ENCODE results near the gene XRN2.

Gene XRN2

DNA sequence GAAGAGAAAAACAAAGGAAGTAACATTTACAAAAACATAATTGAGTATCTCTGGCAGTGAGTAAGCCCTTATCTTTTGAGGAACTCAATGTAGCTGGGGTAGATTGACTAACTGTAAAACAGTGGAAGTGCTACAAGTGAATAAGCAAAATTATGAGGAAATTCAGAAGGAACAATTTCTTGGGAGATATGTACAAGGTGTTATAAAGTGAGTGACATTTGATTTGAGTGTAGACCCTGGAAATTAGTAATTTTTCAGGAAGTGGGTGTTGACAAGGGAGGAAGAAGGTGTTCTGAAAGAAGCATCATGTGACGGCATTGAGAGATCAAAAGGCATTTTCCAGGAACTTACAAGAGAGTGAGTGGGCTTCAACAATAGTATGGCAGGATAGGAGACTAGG lies 22.2 kb downstream of the XRN2 start:
- Histone ChIP-seq H2BK120ac (ENCODE audit: low read depth, low read length) (no peak overlapping the region), H3K4me1 (ENCODE audit: control insufficient read depth in 2 of 2, insufficient read depth in 1 of 2, low read depth in 1 of 2, low read length in 2 of 2) (peaks cover 0 to 4% of the 10 kb centered on the region in 2 donors), H2AFZ (ENCODE audit: low read length) (no peak overlapping the region), H4K8ac (ENCODE audit: low read depth, low read length) (no peak overlapping the region), H3K9me3 (replicated peaks in 1 of 2; ENCODE audit: control insufficient read depth in 2 of 2, insufficient read depth in 1 of 2, low read depth in 1 of 2, low read length in 2 of 2) (peaks cover 3 to 17% of the 10 kb centered on the region in 2 donors), H3K27ac (replicated peaks; ENCODE audit: low read length) (no peak overlapping the region), H3K4me2 (ENCODE audit: insufficient read depth, low read length, poor library complexity, severe bottlenecking) (no peak overlapping the region), H3K4me3 (ENCODE audit: low read length in 2 of 2) (no peak overlapping the region), H2BK12ac (ENCODE audit: low read length) (no peak overlapping the region), H3K27me3 (ENCODE audit: control insufficient read depth in 3 of 3, insufficient read depth in 3 of 3, low read depth in 1 of 3, low read length in 3 of 3) (no peaks in the 10 kb centered on the region), H3K4ac (ENCODE audit: low read length) (no peak overlapping the region), H3K79me1 (ENCODE audit: low read depth, low read length) (peaks cover 14% of the 10 kb centered on the region), H3K18ac (ENCODE audit: low read length) (no peak overlapping the region), H3K14ac (ENCODE audit: low read length) (no peak overlapping the region), H2BK15ac (ENCODE audit: low read length) (no peak overlapping the region), H2BK5ac (ENCODE audit: low read length) (no peak overlapping the region), H4K91ac (ENCODE audit: low read depth, low read length, poor library complexity) (no peak overlapping the region), H2AK5ac (ENCODE audit: low read depth, low read length) (no peak overlapping the region), H3K9ac (ENCODE audit: low read depth, low read length, poor library complexity) (no peak overlapping the region), H3K23ac (ENCODE audit: low read depth, low read length, poor library complexity) (no peak overlapping the region), H3K36me3 (replicated peaks in 1 of 2; ENCODE audit: control insufficient read depth in 2 of 2, insufficient read depth in 2 of 2, low read length in 2 of 2) (peaks cover 0 to 42% of the 10 kb centered on the region in 2 donors)
- no CpG with 5 or more reads among the region's 1 CpG for WGBS, 2 donors (ENCODE audit: extremely low coverage in 2 of 2, insufficient read length in 2 of 2, insufficient replicate concordance in 1 of 2)
- no peak for DNase-seq (ENCODE audit: low spot score)

DNA sequence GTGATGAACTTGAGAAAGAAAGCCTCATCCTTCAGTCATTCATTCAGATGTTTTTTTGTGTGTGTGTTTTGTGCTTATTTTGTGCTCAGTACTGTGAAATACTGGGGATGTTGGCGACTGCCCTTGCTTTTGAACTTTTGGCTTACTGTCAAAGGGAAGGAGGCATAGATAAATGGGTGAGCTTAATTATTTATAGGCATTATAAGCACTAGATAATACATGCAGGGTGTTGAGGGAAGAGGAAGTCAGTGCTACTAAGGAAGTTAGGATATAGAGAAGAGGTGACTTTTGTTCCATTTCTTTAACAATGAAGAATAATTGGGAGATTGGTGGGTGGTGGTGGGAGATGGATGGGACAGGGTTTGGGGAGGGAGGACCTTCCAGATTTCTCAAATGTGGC lies 23.6 kb downstream of the XRN2 start:
- H2AFZ ChIP-seq (ENCODE audit: low read length): no peak overlapping the region
- no peak overlapping the region for H3K27ac ChIP-seq (replicated peaks; ENCODE audit: low read length)
- no peak overlapping the region for H2BK15ac ChIP-seq (ENCODE audit: low read length)
- H3K36me3 ChIP-seq (replicated peaks in 1 of 2; ENCODE audit: control insufficient read depth in 2 of 2, insufficient read depth in 2 of 2, low read length in 2 of 2): peaks cover 0 to 56% of the 10 kb centered on the region in 2 donors
- no peak overlapping the region for H3K4me3 ChIP-seq (ENCODE audit: low read length in 2 of 2)
- H3K4ac ChIP-seq (ENCODE audit: low read length): no peak overlapping the region
- H3K4me2 ChIP-seq (ENCODE audit: insufficient read depth, low read length, poor library complexity, severe bottlenecking): no peak overlapping the region
- no peak overlapping the region for H3K23ac ChIP-seq (ENCODE audit: low read depth, low read length, poor library complexity)
- H2BK12ac ChIP-seq (ENCODE audit: low read length): no peak overlapping the region
- H3K18ac ChIP-seq (ENCODE audit: low read length): no peak overlapping the region
- DNase-seq (ENCODE audit: low spot score): no peak
- no peak overlapping the region for H2BK120ac ChIP-seq (ENCODE audit: low read depth, low read length)
- H2AK5ac ChIP-seq (ENCODE audit: low read depth, low read length): no peak overlapping the region
- no peak overlapping the region for H3K14ac ChIP-seq (ENCODE audit: low read length)
- no peak overlapping the region for H2BK5ac ChIP-seq (ENCODE audit: low read length)
- no CpG with 5 or more reads among the region's 1 CpG for WGBS, 2 donors (ENCODE audit: extremely low coverage in 2 of 2, insufficient read length in 2 of 2, insufficient replicate concordance in 1 of 2)
- H3K9me3 ChIP-seq (replicated peaks in 1 of 2; ENCODE audit: control insufficient read depth in 2 of 2, insufficient read depth in 1 of 2, low read depth in 1 of 2, low read length in 2 of 2): peaks cover 3 to 12% of the 10 kb centered on the region in 2 donors
- H3K27me3 ChIP-seq (ENCODE audit: control insufficient read depth in 3 of 3, insufficient read depth in 3 of 3, low read depth in 1 of 3, low read length in 3 of 3): no peaks in the 10 kb centered on the region
- peaks cover 7% of the 10 kb centered on the region for H3K79me1 ChIP-seq (ENCODE audit: low read depth, low read length)
- no peak overlapping the region for H4K91ac ChIP-seq (ENCODE audit: low read depth, low read length, poor library complexity)
- H4K8ac ChIP-seq (ENCODE audit: low read depth, low read length): no peak overlapping the region
- no peak overlapping the region for H3K9ac ChIP-seq (ENCODE audit: low read depth, low read length, poor library complexity)
- peaks cover 0 to 4% of the 10 kb centered on the region in 2 donors for H3K4me1 ChIP-seq (ENCODE audit: control insufficient read depth in 2 of 2, insufficient read depth in 1 of 2, low read depth in 1 of 2, low read length in 2 of 2)

DNA sequence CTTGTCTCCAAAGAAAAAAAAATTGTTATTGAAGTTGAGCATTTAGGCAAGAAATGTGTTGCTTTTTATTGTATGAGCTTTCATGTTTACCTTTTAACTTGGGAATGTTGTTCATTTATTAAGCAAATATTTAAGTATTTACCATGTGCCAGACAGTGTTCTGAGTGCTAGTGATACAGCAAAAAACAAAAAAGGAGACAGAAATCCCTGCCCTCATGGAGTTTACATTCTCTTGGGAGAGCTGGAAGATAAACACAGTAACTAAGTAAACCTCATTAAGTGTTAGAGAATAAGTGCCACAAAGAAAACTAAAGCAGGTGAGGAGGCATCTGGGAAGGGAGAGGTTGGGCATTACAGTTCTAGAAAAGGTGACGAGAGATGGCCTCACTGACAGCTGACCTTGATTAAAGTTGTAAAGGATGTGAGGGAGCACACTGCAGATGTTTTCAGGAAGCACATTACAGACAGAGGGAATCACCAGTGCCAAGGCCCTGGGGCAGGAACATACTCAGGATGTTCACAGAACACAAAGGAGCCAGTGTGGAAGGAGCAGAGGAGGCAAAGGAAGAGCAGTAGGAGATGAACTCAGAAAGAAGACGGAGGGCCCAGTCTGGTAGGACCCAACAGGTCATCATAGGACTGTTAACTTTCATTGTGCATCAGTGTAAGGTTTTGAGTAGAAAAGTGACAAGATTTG lies 33.5 kb downstream of the XRN2 start:
- H2BK5ac ChIP-seq (ENCODE audit: low read length): no peak overlapping the region
- DNase-seq (ENCODE audit: low spot score): no peak
- no peaks in the 10 kb centered on the region for H3K9me3 ChIP-seq (replicated peaks in 1 of 2; ENCODE audit: control insufficient read depth in 2 of 2, insufficient read depth in 1 of 2, low read depth in 1 of 2, low read length in 2 of 2)
- H3K27ac ChIP-seq (replicated peaks; ENCODE audit: low read length): no peak overlapping the region
- no peak overlapping the region for H2AK5ac ChIP-seq (ENCODE audit: low read depth, low read length)
- H3K4me2 ChIP-seq (ENCODE audit: insufficient read depth, low read length, poor library complexity, severe bottlenecking): no peak overlapping the region
- WGBS, 2 donors (ENCODE audit: extremely low coverage in 2 of 2, insufficient read length in 2 of 2, insufficient replicate concordance in 1 of 2): no CpG with 5 or more reads among the region's 2 CpGs
- no peak overlapping the region for H3K4me3 ChIP-seq (ENCODE audit: low read length in 2 of 2)
- no peak overlapping the region for H2AFZ ChIP-seq (ENCODE audit: low read length)
- peaks cover 0 to 6% of the 10 kb centered on the region in 2 donors for H3K4me1 ChIP-seq (ENCODE audit: control insufficient read depth in 2 of 2, insufficient read depth in 1 of 2, low read depth in 1 of 2, low read length in 2 of 2)
- no peak overlapping the region for H3K4ac ChIP-seq (ENCODE audit: low read length)
- no peak overlapping the region for H3K14ac ChIP-seq (ENCODE audit: low read length)
- H3K23ac ChIP-seq (ENCODE audit: low read depth, low read length, poor library complexity): no peak overlapping the region
- no peaks in the 10 kb centered on the region for H3K79me1 ChIP-seq (ENCODE audit: low read depth, low read length)
- peaks cover 27 to 100% of the 10 kb centered on the region in 2 donors for H3K36me3 ChIP-seq (replicated peaks in 1 of 2; ENCODE audit: control insufficient read depth in 2 of 2, insufficient read depth in 2 of 2, low read length in 2 of 2)
- H3K18ac ChIP-seq (ENCODE audit: low read length): no peak overlapping the region
- H3K9ac ChIP-seq (ENCODE audit: low read depth, low read length, poor library complexity): no peak overlapping the region
- no peak overlapping the region for H2BK12ac ChIP-seq (ENCODE audit: low read length)
- H4K91ac ChIP-seq (ENCODE audit: low read depth, low read length, poor library complexity): no peak overlapping the region
- H2BK120ac ChIP-seq (ENCODE audit: low read depth, low read length): no peak overlapping the region
- H4K8ac ChIP-seq (ENCODE audit: low read depth, low read length): no peak overlapping the region
- no peak overlapping the region for H2BK15ac ChIP-seq (ENCODE audit: low read length)
- no peaks in the 10 kb centered on the region for H3K27me3 ChIP-seq (ENCODE audit: control insufficient read depth in 3 of 3, insufficient read depth in 3 of 3, low read depth in 1 of 3, low read length in 3 of 3)

DNA sequence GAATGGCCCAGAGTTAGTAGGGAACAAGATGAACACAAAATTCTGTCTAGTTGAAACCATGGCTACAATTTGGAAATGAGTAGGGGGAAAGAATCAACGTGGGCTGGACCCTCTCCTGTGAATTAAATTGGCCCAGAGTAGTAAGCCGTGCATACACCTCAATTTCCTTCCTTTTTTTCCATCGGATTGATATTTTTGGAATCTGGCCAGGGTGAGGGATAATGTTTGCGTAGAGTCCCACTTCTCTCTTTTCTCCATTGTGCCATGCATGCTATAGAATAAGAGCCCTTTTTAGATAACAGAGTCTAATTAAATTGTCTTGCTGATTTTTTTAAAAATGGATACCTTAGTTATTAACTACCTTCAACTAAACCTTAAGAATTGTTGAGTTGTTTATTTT lies 35.2 kb downstream of the XRN2 start:
- DNase-seq (ENCODE audit: low spot score): no peak
- H3K4me2 ChIP-seq (ENCODE audit: insufficient read depth, low read length, poor library complexity, severe bottlenecking): no peak overlapping the region
- no peak overlapping the region for H3K14ac ChIP-seq (ENCODE audit: low read length)
- H2BK15ac ChIP-seq (ENCODE audit: low read length): no peak overlapping the region
- no peak overlapping the region for H4K8ac ChIP-seq (ENCODE audit: low read depth, low read length)
- H3K4ac ChIP-seq (ENCODE audit: low read length): no peak overlapping the region
- H3K27me3 ChIP-seq (ENCODE audit: control insufficient read depth in 3 of 3, insufficient read depth in 3 of 3, low read depth in 1 of 3, low read length in 3 of 3): no peaks in the 10 kb centered on the region
- no peak overlapping the region for H2AFZ ChIP-seq (ENCODE audit: low read length)
- H3K18ac ChIP-seq (ENCODE audit: low read length): no peak overlapping the region
- no peak overlapping the region for H2BK5ac ChIP-seq (ENCODE audit: low read length)
- H3K9me3 ChIP-seq (replicated peaks in 1 of 2; ENCODE audit: control insufficient read depth in 2 of 2, insufficient read depth in 1 of 2, low read depth in 1 of 2, low read length in 2 of 2): no peaks in the 10 kb centered on the region
- H2BK12ac ChIP-seq (ENCODE audit: low read length): no peak overlapping the region
- H2AK5ac ChIP-seq (ENCODE audit: low read depth, low read length): no peak overlapping the region
- H2BK120ac ChIP-seq (ENCODE audit: low read depth, low read length): no peak overlapping the region
- H3K4me1 ChIP-seq (ENCODE audit: control insufficient read depth in 2 of 2, insufficient read depth in 1 of 2, low read depth in 1 of 2, low read length in 2 of 2): peaks cover 0 to 6% of the 10 kb centered on the region in 2 donors
- no peak overlapping the region for H3K27ac ChIP-seq (replicated peaks; ENCODE audit: low read length)
- WGBS, 2 donors (ENCODE audit: extremely low coverage in 2 of 2, insufficient read length in 2 of 2, insufficient replicate concordance in 1 of 2): no CpG with 5 or more reads among the region's 4 CpGs
- peaks cover 27 to 100% of the 10 kb centered on the region in 2 donors for H3K36me3 ChIP-seq (replicated peaks in 1 of 2; ENCODE audit: control insufficient read depth in 2 of 2, insufficient read depth in 2 of 2, low read length in 2 of 2)
- H4K91ac ChIP-seq (ENCODE audit: low read depth, low read length, poor library complexity): no peak overlapping the region
- no peak overlapping the region for H3K23ac ChIP-seq (ENCODE audit: low read depth, low read length, poor library complexity)
- H3K9ac ChIP-seq (ENCODE audit: low read depth, low read length, poor library complexity): no peak overlapping the region
- no peak overlapping the region for H3K4me3 ChIP-seq (ENCODE audit: low read length in 2 of 2)
- no peaks in the 10 kb centered on the region for H3K79me1 ChIP-seq (ENCODE audit: low read depth, low read length)
